NCI-H446 treated with DMSO at 0.1 percent for 48 hours (cell line): Measurements from ENCODE around the gene MAN1A1.

Experiments
- DNase-seq: peaks from one replicate; lab custom pipeline; 2025; lab: John Stamatoyannopoulos, UW

MAN1A1 gene

GRCh38 chr6:119195204-119195603 lies 154.4 kb downstream of the MAN1A1 start:
- no peak for DNase-seq

GRCh38 chr6:119193707-119194106 lies 155.9 kb downstream of the MAN1A1 start:
- DNase-seq, result no peak

GRCh38 chr6:119192200-119192599 lies 157.4 kb downstream of the MAN1A1 start:
- DNase-seq, result no peak

GRCh38 chr6:119190176-119190575 lies 159.4 kb downstream of the MAN1A1 start:
- DNase-seq, result no peak

- DNase-seq, result no peak
These were observed 160.1 kb downstream of the MAN1A1 start for GRCh38 chr6:119189498-119189897.

GRCh38 chr6:119187596-119187995 lies 162.0 kb downstream of the MAN1A1 start:
- no peak for DNase-seq

- no peak for DNase-seq
These were observed 163.1 kb downstream of the MAN1A1 start for GRCh38 chr6:119186490-119186889.

GRCh38 chr6:119184008-119184648 lies 165.4 kb downstream of the MAN1A1 start:
- no peak for DNase-seq

GRCh38 chr6:119183457-119183856 lies 166.1 kb downstream of the MAN1A1 start:
- DNase-seq, result no peak

- DNase-seq, result peak; percentile 77
These were observed 166.7 kb downstream of the MAN1A1 start for GRCh38 chr6:119182875-119183274.

GRCh38 chr6:119182216-119182803 lies 167.3 kb downstream of the MAN1A1 start:
- no peak for DNase-seq

- DNase-seq, result no peak
These were observed 168.5 kb downstream of the MAN1A1 start for GRCh38 chr6:119181046-119181445.

- DNase-seq, result no peak
These were observed 169.7 kb downstream of the MAN1A1 start for GRCh38 chr6:119179842-119180241.

GRCh38 chr6:119179062-119179461 lies 170.5 kb downstream of the MAN1A1 start:
- DNase-seq, result no peak

GRCh38 chr6:119176445-119176844 lies 173.1 kb downstream of the MAN1A1 start:
- DNase-seq, result no peak

GRCh38 chr6:119174879-119175817 lies 174.4 kb downstream of the MAN1A1 start:
- no peak for DNase-seq

GRCh38 chr6:119174085-119174445 lies 175.5 kb downstream of the MAN1A1 start:
- DNase-seq, result no peak

GRCh38 chr6:119173249-119174084 lies 176.1 kb downstream of the MAN1A1 start:
- DNase-seq, result no peak

GRCh38 chr6:119172824-119173223 lies 176.7 kb downstream of the MAN1A1 start:
- no peak for DNase-seq

GRCh38 chr6:119171864-119172588 lies 177.5 kb downstream of the MAN1A1 start:
- DNase-seq, result no peak

- DNase-seq, result no peak
These were observed 178.3 kb downstream of the MAN1A1 start for GRCh38 chr6:119171088-119171841.
